ENCODE results near the gene RBM38. TPM values are rescaled to one million over a fixed set of nuclear protein-coding genes. Genes with fewer than 3 reads are reported as not detected.

The RBM38 gene
- polyA plus RNA-seq, 2 of the 4 experiments (the other 2 are of a cell fraction) = 6.6 to 14.2 TPM

DNA sequence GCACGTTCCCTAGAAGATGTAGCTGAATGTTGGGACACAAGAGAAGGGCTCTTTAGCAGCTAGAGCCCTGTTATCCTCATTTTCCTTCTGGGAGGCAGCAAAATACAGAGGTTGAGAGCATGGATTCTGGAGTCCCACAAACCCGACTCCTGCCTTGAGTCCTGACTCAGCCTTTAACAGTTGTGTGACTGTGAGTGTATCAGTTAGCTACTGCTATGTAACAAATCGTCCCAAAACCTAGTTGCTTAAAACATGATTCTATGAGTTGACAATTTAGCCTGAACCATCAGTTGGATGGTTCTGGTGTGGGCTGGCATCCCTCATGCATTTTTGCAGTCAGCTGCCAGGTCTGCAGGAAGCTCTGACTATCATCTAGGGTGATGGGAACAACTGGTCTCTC, 54.6 kb downstream of the RBM38 start:
- Histone ChIP-seq H3K4me3 (no peak overlapping the region), H3K9me3 (peaks cover 5% of the 10 kb centered on the region; the same call in 2 of the 3 replicates), H3K4me1 (peaks cover 13% of the 10 kb centered on the region; the same call in 2 of the 3 replicates), H3K27ac (no peak overlapping the region), H3K4me2 (no peak overlapping the region)
- DNase-seq (ENCODE audit: low read depth in 1 of 2, low spot score in 1 of 2) (no peak), FAIRE-seq (no peak), ATAC-seq (no peak)
- no peak for TF ChIP-seq ZC3H11A (IDR thresholded peaks at IDR 0.05)
- TF ChIP-seq NR3C1 (IDR thresholded peaks at IDR 0.05) = no peak
- no peak for TF ChIP-seq POLR2A (IDR thresholded peaks at IDR 0.05; ENCODE audit: low read length)
- no peak for TF ChIP-seq ESRRA (IDR thresholded peaks at IDR 0.05; ENCODE audit: borderline replicate concordance, low read length)
- TF ChIP-seq RAD21 (conservative IDR thresholded peaks at IDR 0.05 in 1 of 2, IDR thresholded peaks at IDR 0.05 in 1 of 2) = no peak
- TF ChIP-seq, protein P1, sequence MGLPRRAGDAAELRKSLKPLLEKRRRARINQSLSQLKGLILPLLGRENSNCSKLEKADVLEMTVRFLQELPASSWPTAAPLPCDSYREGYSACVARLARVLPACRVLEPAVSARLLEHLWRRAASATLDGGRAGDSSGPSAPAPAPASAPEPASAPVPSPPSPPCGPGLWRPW (IDR thresholded peaks at IDR 0.05) = no peak
- TF ChIP-seq PHF8 (IDR thresholded peaks at IDR 0.05; ENCODE audit: borderline replicate concordance, low read depth) = no peak
- TF ChIP-seq, protein P2, sequence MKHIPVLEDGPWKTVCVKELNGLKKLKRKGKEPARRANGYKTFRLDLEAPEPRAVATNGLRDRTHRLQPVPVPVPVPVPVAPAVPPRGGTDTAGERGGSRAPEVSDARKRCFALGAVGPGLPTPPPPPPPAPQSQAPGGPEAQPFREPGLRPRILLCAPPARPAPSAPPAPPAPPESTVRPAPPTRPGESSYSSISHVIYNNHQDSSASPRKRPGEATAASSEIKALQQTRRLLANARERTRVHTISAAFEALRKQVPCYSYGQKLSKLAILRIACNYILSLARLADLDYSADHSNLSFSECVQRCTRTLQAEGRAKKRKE (CRISPR knock-in tag; IDR thresholded peaks at IDR 0.05; ENCODE audit: low read depth) = no peak
- TF ChIP-seq MYC (IDR thresholded peaks at IDR 0.05; ENCODE audit: borderline replicate concordance, low read length) = no peak
- TF ChIP-seq JUNB (IDR thresholded peaks at IDR 0.05) = no peak
- TF ChIP-seq JUN (IDR thresholded peaks at IDR 0.05) = no peak
- TF ChIP-seq ZFP36 (IDR thresholded peaks at IDR 0.05; ENCODE audit: borderline replicate concordance, partially characterized antibody) = no peak
- TF ChIP-seq EP300 (IDR thresholded peaks at IDR 0.05) = no peak
- no peak for TF ChIP-seq RCOR1 (IDR thresholded peaks at IDR 0.05; ENCODE audit: low read depth, low read length)
- TF ChIP-seq MAZ (IDR thresholded peaks at IDR 0.05; ENCODE audit: borderline replicate concordance, low read depth, low read length) = no peak
- 7% methylated on average over 3 of the region's 3 CpGs for WGBS (ENCODE audit: missing lambda C conversion rate)
- ChIA-PET CTCF (interaction anchor here (0.6 to 1.9 kb wide), 3 partner anchors 8 to 64 kb away, joined by 3 to 6 read pairs (median 4); no protein-coding TSS in a partner anchor), POLR2A (no interaction called here)

DNA sequence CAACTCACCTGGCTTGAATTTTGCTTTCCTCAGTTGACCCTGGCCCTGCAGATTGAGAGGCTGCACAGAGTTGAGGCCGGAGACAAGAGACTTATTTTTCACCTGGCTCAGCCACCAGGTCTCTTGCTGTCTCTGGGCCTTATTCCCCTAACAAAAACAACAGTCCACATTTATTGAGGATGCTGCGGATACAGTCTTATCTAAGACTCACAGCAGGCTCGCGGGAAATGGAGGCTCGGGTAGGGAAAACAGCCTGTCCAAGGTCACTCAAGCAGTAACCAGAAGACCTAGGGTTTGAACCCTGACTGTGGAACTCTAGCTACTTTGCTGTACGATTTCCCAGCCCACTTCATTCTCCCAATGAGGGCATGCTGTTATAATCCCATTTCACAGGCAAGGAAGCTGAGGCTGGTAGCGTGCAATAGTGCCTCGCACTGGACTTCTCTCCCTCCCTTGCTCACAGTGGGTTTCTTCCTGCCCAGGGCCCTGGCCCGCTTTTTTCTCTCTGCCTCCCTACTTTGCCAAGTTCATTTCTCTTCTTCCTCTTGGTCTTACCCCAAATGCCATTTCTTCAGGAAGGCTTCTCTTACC, 57.7 kb downstream of the RBM38 start:
- Histone ChIP-seq H3K4me1 (peaks cover 13% of the 10 kb centered on the region; the same call in 2 of the 3 replicates), H3K4me2 (no peak overlapping the region), H3K9me3 (peaks cover 5% of the 10 kb centered on the region; the same call in 2 of the 3 replicates), H3K4me3 (no peak overlapping the region), H3K27ac (no peak overlapping the region)
- CTCF ChIA-PET = interaction anchor here (0.6 kb wide), 1 partner anchor 733 kb away, joined by 3 read pairs; no protein-coding TSS in a partner anchor
- 76% methylated on average over 9 of the region's 9 CpGs for WGBS (ENCODE audit: missing lambda C conversion rate)
- POLR2A ChIA-PET = no interaction called here
- TF ChIP-seq RAD21 (conservative IDR thresholded peaks at IDR 0.05 in 1 of 2, IDR thresholded peaks at IDR 0.05 in 1 of 2) (no peak), KDM5A (IDR thresholded peaks at IDR 0.05) (no peak), ZFP36 (IDR thresholded peaks at IDR 0.05; ENCODE audit: borderline replicate concordance, partially characterized antibody) (no peak), HDAC2 (IDR thresholded peaks at IDR 0.05) (no peak), FOSB (CRISPR knock-in tag; IDR thresholded peaks at IDR 0.05) (no peak), CEBPB (IDR thresholded peaks at IDR 0.05) (no peak), HEYL (CRISPR knock-in tag; IDR thresholded peaks at IDR 0.05) (no peak), CBX8 (IDR thresholded peaks at IDR 0.05) (no peak), TP53 (CRISPR knock-in tag; IDR thresholded peaks at IDR 0.05) (no peak), ZSCAN20 (CRISPR knock-in tag; IDR thresholded peaks at IDR 0.05) (no peak), KDM1A (IDR thresholded peaks at IDR 0.05; ENCODE audit: low read depth) (no peak), GATA3 (IDR thresholded peaks at IDR 0.05; ENCODE audit: borderline replicate concordance) (no peak), MYC (IDR thresholded peaks at IDR 0.05; ENCODE audit: borderline replicate concordance, low read length) (no peak), POLR2A (IDR thresholded peaks at IDR 0.05; ENCODE audit: low read length) (no peak), EP300 (IDR thresholded peaks at IDR 0.05) (no peak), JUN (IDR thresholded peaks at IDR 0.05) (no peak), ZNF302 (CRISPR knock-in tag; IDR thresholded peaks at IDR 0.05) (no peak)
- TF ChIP-seq, protein P2 (CRISPR knock-in tag; IDR thresholded peaks at IDR 0.05; ENCODE audit: low read depth) = no peak
- TF ChIP-seq, protein P3, sequence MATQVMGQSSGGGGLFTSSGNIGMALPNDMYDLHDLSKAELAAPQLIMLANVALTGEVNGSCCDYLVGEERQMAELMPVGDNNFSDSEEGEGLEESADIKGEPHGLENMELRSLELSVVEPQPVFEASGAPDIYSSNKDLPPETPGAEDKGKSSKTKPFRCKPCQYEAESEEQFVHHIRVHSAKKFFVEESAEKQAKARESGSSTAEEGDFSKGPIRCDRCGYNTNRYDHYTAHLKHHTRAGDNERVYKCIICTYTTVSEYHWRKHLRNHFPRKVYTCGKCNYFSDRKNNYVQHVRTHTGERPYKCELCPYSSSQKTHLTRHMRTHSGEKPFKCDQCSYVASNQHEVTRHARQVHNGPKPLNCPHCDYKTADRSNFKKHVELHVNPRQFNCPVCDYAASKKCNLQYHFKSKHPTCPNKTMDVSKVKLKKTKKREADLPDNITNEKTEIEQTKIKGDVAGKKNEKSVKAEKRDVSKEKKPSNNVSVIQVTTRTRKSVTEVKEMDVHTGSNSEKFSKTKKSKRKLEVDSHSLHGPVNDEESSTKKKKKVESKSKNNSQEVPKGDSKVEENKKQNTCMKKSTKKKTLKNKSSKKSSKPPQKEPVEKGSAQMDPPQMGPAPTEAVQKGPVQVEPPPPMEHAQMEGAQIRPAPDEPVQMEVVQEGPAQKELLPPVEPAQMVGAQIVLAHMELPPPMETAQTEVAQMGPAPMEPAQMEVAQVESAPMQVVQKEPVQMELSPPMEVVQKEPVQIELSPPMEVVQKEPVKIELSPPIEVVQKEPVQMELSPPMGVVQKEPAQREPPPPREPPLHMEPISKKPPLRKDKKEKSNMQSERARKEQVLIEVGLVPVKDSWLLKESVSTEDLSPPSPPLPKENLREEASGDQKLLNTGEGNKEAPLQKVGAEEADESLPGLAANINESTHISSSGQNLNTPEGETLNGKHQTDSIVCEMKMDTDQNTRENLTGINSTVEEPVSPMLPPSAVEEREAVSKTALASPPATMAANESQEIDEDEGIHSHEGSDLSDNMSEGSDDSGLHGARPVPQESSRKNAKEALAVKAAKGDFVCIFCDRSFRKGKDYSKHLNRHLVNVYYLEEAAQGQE (IDR thresholded peaks at IDR 0.05) = no peak
- ATAC-seq = no peak
- no peak for FAIRE-seq
- DNase-seq (ENCODE audit: low read depth in 1 of 2, low spot score in 1 of 2) = no peak
